ENCODE measurements around the gene FRMD8. TPM values are rescaled to one million over a fixed set of nuclear protein-coding genes. Genes with fewer than 3 reads are reported as not detected.
A peak's percentile ranks its signal among the peaks of the same experiment; 100 is the strongest.

The FRMD8 gene
- total RNA-seq, 2 donors from 2014 or later: 20.0 to 46.8 TPM

- intact Hi-C loops (cut with DNase I): no loop called here
- no peaks in the 10 kb centered on the region for H3K36me3 ChIP-seq (replicated peaks in 1 of 2; ENCODE audit: insufficient read depth in 1 of 2, low read depth in 2 of 2)
- TF ChIP-seq POLR2A (IDR thresholded peaks at IDR 0.05): peak in 1 of 3 donors; percentile 2
- TF ChIP-seq CTCF (IDR thresholded peaks at IDR 0.05): no peak
- DNase-seq: no peak
- no peaks in the 10 kb centered on the region for H3K9me3 ChIP-seq
- peak overlapping the region in 2 of 4 donors; percentile 48 to 96 for H3K27ac ChIP-seq
- no peak overlapping the region for H3K4me3 ChIP-seq
- ATAC-seq: no peak
- peaks cover 74% of the 10 kb centered on the region for H3K4me1 ChIP-seq
- H3K27me3 ChIP-seq: no peaks in the 10 kb centered on the region
- WGBS, 2 donors: 77 to 85% methylated on average over 7 to 14 of the region's 14 CpGs
Measured at GRCh38 chr11:65373839-65374580, 12.4 kb upstream of the FRMD8 start.

GRCh38 chr11:65375012-65375411, 11.4 kb upstream of the FRMD8 start:
- Histone ChIP-seq H3K27me3 (no peaks in the 10 kb centered on the region), H3K9me3 (no peaks in the 10 kb centered on the region), H3K4me1 (peaks cover 78% of the 10 kb centered on the region), H3K27ac (peak overlapping the region in 1 of 4 donors; percentile 96), H3K4me3 (no peak overlapping the region), H3K36me3 (replicated peaks in 1 of 2; ENCODE audit: insufficient read depth in 1 of 2, low read depth in 2 of 2) (no peaks in the 10 kb centered on the region)
- intact Hi-C loops (cut with DNase I): no loop called here
- DNase-seq (peak in 1 of 4 donors; percentile 36), ATAC-seq (no peak)
- TF ChIP-seq POLR2A (IDR thresholded peaks at IDR 0.05): no peak
- 82 to 85% methylated on average over 8 of the region's 8 CpGs for WGBS, 2 donors

- Histone ChIP-seq H3K4me3 (no peak overlapping the region), H3K27ac (no peak overlapping the region), H3K4me1 (peaks cover 78% of the 10 kb centered on the region), H3K27me3 (no peaks in the 10 kb centered on the region), H3K9me3 (no peaks in the 10 kb centered on the region), H3K36me3 (replicated peaks in 1 of 2; ENCODE audit: insufficient read depth in 1 of 2, low read depth in 2 of 2) (no peaks in the 10 kb centered on the region)
- 87 to 90% methylated on average over 13 to 16 of the region's 16 CpGs for whole genome bisulfite sequencing, 2 donors
- no peak for TF ChIP-seq CTCF (IDR thresholded peaks at IDR 0.05)
- TF ChIP-seq POLR2A (IDR thresholded peaks at IDR 0.05): no peak
- intact Hi-C loops (cut with DNase I): no loop called here
- no peak for ATAC-seq
- no peak for DNase-seq
Measured at GRCh38 chr11:65376138-65376713, 10.2 kb upstream of the FRMD8 start.

- no peak for TF ChIP-seq POLR2A (IDR thresholded peaks at IDR 0.05)
- no peak for TF ChIP-seq CTCF (IDR thresholded peaks at IDR 0.05)
Measured at GRCh38 chr11:65377036-65377435, 9.4 kb upstream of the FRMD8 start.

GRCh38 chr11:65377777-65378176, 8.7 kb upstream of the FRMD8 start:
- peaks cover 81% of the 10 kb centered on the region for H3K4me1 ChIP-seq
- TF ChIP-seq POLR2A (IDR thresholded peaks at IDR 0.05) (no peak), CTCF (IDR thresholded peaks at IDR 0.05) (peak in 2 of 7 experiments; percentile 22 to 23)
- no peaks in the 10 kb centered on the region for H3K36me3 ChIP-seq (replicated peaks in 1 of 2; ENCODE audit: insufficient read depth in 1 of 2, low read depth in 2 of 2)
- H3K27me3 ChIP-seq: no peaks in the 10 kb centered on the region
- peak overlapping the region; percentile 97 to 100 (median 100) for H3K27ac ChIP-seq
- H3K9me3 ChIP-seq: no peaks in the 10 kb centered on the region
- DNase-seq (no peak), ATAC-seq (no peak)
- no peak overlapping the region for H3K4me3 ChIP-seq
- WGBS, 2 donors: 30 to 66% methylated on average over 2 to 8 of the region's 8 CpGs
- intact Hi-C loops (cut with DNase I): no loop called here

More at GRCh38 chr11:65377036-65377435, 9.4 kb upstream of the FRMD8 start:
- ATAC-seq (no peak), DNase-seq (peak in 1 of 4 donors; percentile 54)
- Histone ChIP-seq H3K4me3 (no peak overlapping the region), H3K27me3 (no peaks in the 10 kb centered on the region), H3K4me1 (peaks cover 78% of the 10 kb centered on the region), H3K36me3 (replicated peaks in 1 of 2; ENCODE audit: insufficient read depth in 1 of 2, low read depth in 2 of 2) (no peaks in the 10 kb centered on the region), H3K27ac (peak overlapping the region in 2 of 4 donors; percentile 24 to 100), H3K9me3 (no peaks in the 10 kb centered on the region)
- intact Hi-C loops (cut with DNase I): no loop called here
- 63 to 82% methylated on average over 2 to 8 of the region's 8 CpGs for WGBS, 2 donors

Data from body of pancreas (tissue), 4 donors.